Measurements from ENCODE around the gene TRIM40.

The TRIM40 gene

DNA sequence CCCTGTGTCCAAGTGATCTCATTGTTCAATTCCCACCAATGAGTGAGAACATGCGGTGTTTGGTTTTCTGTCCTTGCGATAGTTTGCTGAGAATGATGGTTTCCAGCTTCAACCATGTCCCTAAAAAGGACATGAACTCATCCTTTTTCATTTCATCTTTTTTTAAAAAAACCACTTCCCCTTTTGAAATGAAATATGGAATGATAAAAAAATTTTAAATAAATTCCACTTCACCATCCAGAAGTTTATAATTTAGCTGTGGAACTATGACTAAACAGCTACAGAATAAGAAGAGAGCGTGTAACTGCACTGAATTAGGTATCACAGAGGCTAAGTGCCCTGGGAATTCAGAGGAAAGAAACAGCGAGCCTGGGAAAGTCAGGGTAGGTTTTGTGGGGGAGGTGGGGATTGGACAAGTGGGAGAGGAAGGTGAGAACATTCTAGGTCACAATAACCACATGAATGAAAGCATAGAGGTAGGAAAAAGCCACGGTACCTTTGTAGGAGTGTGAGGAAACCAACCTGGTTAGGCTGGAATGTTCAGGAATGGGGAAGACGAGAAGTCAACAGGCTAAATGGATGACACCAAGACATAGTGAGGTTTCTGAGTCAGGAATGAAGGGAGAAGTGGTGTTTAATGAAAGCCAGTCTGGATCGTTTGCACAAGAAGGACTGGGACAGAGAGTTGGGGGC lies 14.1 kb downstream of the TRIM40 start:
- Histone ChIP-seq H3K4me1 (peaks cover 0 to 4% (median 0%) of the 10 kb centered on the region in 4 donors), H3K27me3 (peaks cover 0 to 35% of the 10 kb centered on the region in 2 donors), H3K4me3 (no peak overlapping the region), H3K36me3 (no peaks in the 10 kb centered on the region), H3K27ac (no peak overlapping the region), H3K9me3 (no peaks in the 10 kb centered on the region)
- no peak for DNase-seq
- TF ChIP-seq, protein P1, sequence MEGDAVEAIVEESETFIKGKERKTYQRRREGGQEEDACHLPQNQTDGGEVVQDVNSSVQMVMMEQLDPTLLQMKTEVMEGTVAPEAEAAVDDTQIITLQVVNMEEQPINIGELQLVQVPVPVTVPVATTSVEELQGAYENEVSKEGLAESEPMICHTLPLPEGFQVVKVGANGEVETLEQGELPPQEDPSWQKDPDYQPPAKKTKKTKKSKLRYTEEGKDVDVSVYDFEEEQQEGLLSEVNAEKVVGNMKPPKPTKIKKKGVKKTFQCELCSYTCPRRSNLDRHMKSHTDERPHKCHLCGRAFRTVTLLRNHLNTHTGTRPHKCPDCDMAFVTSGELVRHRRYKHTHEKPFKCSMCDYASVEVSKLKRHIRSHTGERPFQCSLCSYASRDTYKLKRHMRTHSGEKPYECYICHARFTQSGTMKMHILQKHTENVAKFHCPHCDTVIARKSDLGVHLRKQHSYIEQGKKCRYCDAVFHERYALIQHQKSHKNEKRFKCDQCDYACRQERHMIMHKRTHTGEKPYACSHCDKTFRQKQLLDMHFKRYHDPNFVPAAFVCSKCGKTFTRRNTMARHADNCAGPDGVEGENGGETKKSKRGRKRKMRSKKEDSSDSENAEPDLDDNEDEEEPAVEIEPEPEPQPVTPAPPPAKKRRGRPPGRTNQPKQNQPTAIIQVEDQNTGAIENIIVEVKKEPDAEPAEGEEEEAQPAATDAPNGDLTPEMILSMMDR (IDR thresholded peaks at IDR 0.05) = no peak
- intact Hi-C loops (cut with DNase I; ENCODE audit: low total_unique reads) = no loop called here

DNA sequence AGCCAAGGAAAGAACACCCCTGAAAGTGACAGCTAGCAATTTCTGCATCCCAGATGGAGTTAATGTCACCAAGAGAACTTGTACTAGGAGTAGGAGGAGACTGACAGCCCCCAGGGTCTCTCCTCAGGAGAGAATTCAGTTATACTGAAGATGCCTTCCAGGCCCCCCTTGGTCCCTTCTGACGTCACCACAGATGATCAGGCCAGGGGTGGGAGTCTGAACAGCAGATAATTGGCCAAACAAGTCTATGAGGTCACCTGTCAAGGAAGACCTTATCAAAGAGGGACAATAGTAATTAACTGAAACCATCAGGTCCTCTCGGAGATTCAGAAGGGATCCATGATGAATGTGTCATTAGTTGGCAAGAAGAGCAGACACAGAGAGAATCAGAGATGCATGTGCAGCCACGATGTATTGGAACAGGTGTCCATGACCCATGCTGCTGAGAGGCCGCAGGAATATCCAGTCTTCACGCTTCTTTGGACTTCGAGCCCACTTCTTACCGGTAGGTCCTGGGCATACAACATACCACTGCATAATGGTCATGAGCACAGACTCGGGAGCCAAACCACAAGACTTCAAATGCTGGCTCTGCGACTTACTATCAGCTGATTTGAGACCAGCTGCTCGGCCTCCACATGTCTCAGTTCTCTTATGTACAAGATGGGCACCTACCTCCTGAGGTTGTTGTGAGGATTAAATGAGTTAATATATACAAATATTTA lies 14.9 kb downstream of the TRIM40 start:
- H3K27ac ChIP-seq = no peak overlapping the region
- H3K4me3 ChIP-seq = no peak overlapping the region
- intact Hi-C loops (cut with DNase I; ENCODE audit: low total_unique reads) = no loop called here
- no peaks in the 10 kb centered on the region for H3K36me3 ChIP-seq
- TF ChIP-seq, protein P1 (IDR thresholded peaks at IDR 0.05) = no peak
- DNase-seq = no peak
- no peaks in the 10 kb centered on the region for H3K9me3 ChIP-seq
- H3K4me1 ChIP-seq = peaks cover 0 to 5% (median 0%) of the 10 kb centered on the region in 4 donors
- H3K27me3 ChIP-seq = peaks cover 0 to 31% of the 10 kb centered on the region in 2 donors

DNA sequence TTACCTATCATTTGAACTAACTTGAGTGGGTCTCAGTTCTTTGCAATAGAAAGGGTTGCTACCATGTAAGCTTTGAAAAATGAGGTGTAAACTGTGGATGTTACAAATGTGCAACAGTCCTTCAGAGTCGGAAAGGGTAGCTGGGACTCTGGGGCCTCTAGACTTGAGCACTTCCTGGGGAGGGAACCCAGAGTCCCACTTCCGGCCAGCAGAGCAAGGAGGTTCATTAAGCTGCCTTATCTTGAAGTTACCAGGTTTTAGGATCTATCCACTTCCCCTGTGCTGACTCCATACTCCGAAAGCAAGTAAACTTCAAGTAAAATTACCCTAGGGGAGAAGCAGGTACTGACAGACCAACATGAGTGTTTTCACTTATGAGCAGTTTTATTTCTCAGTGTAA lies 15.6 kb downstream of the TRIM40 start:
- H3K9me3 ChIP-seq = no peaks in the 10 kb centered on the region
- no peaks in the 10 kb centered on the region for H3K36me3 ChIP-seq
- H3K27ac ChIP-seq = no peak overlapping the region
- peaks cover 0 to 5% (median 2%) of the 10 kb centered on the region in 4 donors for H3K4me1 ChIP-seq
- DNase-seq = no peak
- H3K27me3 ChIP-seq = peaks cover 0 to 25% of the 10 kb centered on the region in 2 donors
- intact Hi-C loops (cut with DNase I; ENCODE audit: low total_unique reads) = no loop called here
- TF ChIP-seq, protein P1 (IDR thresholded peaks at IDR 0.05) = no peak
- H3K4me3 ChIP-seq = no peak overlapping the region

DNA sequence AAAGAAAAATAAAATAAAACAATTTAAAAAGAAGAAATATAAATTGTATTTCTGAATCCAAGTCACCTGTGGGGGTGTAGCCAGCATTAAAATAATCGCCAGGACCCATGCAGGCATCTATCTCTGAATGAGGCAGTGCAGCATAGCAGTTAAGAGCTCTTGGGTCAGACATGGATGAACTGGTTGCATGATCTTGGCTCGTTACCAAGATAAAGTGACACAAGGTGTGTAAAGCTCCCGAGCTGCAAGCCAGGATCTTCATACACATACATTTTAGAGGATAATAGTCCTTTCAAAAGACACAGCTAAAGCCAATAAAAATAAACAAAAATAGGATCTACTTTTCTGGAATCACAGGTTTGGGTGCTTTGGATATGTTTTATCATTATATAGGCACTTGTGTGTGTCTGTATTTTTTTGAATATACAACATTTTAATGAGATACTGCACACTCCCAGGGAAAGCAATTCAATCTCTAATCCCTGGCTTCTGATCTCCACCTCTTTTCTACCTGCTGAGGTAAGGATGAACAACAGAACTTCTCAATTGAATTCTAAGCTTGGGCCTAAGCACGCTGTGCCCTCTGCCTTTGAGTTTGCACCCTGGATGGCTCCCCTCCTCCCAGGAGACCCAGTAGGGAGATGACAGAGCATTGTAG lies 16.2 kb downstream of the TRIM40 start:
- intact Hi-C loops (cut with DNase I; ENCODE audit: low total_unique reads) = no loop called here
- Histone ChIP-seq H3K27me3 (peaks cover 0 to 25% of the 10 kb centered on the region in 2 donors), H3K27ac (no peak overlapping the region), H3K36me3 (no peaks in the 10 kb centered on the region), H3K4me3 (no peak overlapping the region), H3K4me1 (peaks cover 0 to 5% (median 2%) of the 10 kb centered on the region in 4 donors), H3K9me3 (no peaks in the 10 kb centered on the region)
- no peak for DNase-seq
- TF ChIP-seq, protein P1 (IDR thresholded peaks at IDR 0.05) = no peak

DNA sequence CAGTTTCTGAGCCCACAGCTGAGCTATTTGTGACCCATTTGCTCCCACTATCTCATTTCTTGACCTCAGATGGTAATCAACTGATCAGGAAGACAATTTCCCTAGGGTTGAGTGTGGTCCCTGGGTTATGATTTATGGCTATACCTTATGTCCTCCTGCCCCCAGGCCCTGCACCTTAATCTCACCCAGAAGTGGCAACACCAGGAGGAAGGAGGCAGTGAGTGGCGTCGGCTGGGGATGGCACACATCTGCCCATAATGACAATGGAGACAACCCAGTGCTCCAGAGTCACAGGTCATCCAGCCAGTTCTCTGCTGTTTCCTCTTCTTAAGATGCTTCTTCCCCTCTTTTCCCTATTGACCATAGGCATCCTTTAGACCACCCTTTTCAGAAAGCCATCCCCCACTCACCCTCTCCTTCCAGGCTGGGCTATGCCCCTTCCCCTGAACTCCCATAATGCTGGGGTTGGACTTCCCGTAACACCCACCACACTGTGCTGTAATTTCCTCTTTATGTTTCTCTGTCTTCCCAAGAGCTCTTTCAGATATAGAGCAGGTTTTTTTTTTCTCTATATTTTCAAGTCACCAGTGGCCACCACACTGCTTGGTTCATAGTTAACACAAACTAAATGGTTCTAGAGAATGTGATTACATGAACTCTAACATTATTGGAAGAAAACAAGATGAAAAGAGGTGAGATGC lies 17.1 kb downstream of the TRIM40 start:
- H3K4me1 ChIP-seq = peaks cover 0 to 5% (median 2%) of the 10 kb centered on the region in 4 donors
- H3K9me3 ChIP-seq = no peaks in the 10 kb centered on the region
- no peak overlapping the region for H3K4me3 ChIP-seq
- TF ChIP-seq, protein P1 (IDR thresholded peaks at IDR 0.05) = no peak
- no peak overlapping the region for H3K27ac ChIP-seq
- H3K36me3 ChIP-seq = no peaks in the 10 kb centered on the region
- no peak for DNase-seq
- H3K27me3 ChIP-seq = peaks cover 0 to 17% of the 10 kb centered on the region in 2 donors
- intact Hi-C loops (cut with DNase I; ENCODE audit: low total_unique reads) = no loop called here

All from tibial artery (tissue), 4 donors.